Prostate gland (tissue), 2 donors: ENCODE measurements around the gene ARHGAP40.

Experiments
- CTCF ChIP-seq, 4 experiments: fragments of 200-600 bp in 2 of 4; fragments of 450-650 bp in 2 of 4; sonication (generic) in 2 of 4; IDR thresholded peaks; 1 replicate in 3 of 4; 2 replicates in 1 of 4; pipeline ENCODE4 v1.5.1; 2016 to 2019; ENCODE audit warnings: antibody characterized with exemption in 4 of 4, mild to moderate bottlenecking in 2 of 4, moderate library complexity in 2 of 4
- POLR2A ChIP-seq: fragments of 450-650 bp; IDR thresholded peaks from one replicate; pipeline ENCODE4 v1.6.1; 2016; ENCODE audit warnings: antibody characterized with exemption, mild to moderate bottlenecking
- POLR2AphosphoS5 ChIP-seq: sonication (generic); formaldehyde crosslinking; IDR thresholded peaks from one replicate; pipeline ENCODE4 v1.6.1; 2017; ENCODE audit warnings: antibody characterized with exemption

- TF ChIP-seq CTCF (IDR thresholded peaks at IDR 0.05) (no peak), POLR2A (no peak), POLR2AphosphoS5 (no peak)
These were observed 17.4 kb upstream of the ARHGAP40 start for GRCh38 chr20:38584099-38584763.
